ENCODE measurements around the gene LSM10.

DNA sequence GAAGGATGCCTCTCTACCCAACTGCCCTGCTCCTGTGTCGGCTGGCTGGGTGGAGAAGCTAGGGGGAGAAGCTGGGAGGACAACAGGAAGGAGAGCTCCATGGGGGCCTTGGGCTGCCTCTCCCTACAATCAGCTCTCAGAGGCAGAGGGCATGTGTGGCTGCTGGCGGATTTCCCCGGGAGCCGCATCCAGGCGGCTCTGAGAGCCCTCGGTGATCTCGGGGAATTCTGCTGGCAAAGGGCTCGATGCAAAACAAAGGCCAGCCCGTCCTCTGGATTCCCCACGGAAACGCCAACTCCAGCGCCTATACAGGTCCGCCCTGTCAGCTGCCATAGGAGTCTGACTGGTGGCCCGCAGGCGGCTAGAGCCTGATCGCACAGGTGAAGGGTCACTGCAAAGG is 47.9 kb downstream of the LSM10 start:
- TF ChIP-seq, protein P1, sequence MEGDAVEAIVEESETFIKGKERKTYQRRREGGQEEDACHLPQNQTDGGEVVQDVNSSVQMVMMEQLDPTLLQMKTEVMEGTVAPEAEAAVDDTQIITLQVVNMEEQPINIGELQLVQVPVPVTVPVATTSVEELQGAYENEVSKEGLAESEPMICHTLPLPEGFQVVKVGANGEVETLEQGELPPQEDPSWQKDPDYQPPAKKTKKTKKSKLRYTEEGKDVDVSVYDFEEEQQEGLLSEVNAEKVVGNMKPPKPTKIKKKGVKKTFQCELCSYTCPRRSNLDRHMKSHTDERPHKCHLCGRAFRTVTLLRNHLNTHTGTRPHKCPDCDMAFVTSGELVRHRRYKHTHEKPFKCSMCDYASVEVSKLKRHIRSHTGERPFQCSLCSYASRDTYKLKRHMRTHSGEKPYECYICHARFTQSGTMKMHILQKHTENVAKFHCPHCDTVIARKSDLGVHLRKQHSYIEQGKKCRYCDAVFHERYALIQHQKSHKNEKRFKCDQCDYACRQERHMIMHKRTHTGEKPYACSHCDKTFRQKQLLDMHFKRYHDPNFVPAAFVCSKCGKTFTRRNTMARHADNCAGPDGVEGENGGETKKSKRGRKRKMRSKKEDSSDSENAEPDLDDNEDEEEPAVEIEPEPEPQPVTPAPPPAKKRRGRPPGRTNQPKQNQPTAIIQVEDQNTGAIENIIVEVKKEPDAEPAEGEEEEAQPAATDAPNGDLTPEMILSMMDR (IDR thresholded peaks at IDR 0.05; ENCODE audit: insufficient read depth, low read length, poor library complexity, severe bottlenecking) = no peak
- no peak for TF ChIP-seq EZH2phosphoT487 (conservative IDR thresholded peaks at IDR 0.05; ENCODE audit: low read length)

Data from SU-DHL-6 (cell line).